RKO (cell line): ENCODE measurements around the gene MARK2.

Experiments used
- DNase-seq: peaks from one replicate; pipeline ENCODE4 v3.0.0-alpha.2; 2016; ENCODE audit warnings: low spot score

Gene MARK2

DNA sequence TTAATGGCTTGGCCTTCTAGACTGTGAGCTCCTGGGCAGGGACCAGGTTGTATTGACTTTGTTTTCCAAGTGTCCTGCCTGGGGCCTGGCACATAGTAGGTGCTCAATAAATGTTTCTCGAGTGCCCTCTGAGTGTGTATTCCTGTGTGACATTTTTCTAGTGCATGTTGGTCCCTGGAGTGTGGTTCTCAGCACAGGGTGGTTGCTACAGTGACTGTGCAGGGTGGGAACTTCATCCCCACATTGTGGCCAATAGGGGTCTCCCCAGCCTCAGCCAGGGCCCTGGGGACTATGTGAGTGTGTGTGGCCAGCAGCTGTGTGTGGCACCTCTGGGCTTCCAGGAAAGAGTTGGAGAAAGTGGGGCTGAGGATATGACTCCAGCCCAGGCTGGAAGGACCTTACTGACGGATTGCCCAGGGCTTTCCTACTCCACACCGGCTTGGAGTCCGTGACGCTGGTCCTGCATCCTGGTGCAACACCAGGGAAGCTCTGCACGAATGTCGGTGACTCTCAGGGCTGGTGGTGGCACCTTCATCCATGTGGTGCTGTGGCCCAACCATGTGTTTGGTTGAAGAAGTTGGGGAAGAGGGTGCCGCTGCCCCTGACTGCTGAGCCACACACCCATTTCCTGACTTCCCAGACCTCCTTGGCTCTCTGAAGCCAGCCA, 9.0 kb upstream of the MARK2 start:
- no peak for DNase-seq

DNA sequence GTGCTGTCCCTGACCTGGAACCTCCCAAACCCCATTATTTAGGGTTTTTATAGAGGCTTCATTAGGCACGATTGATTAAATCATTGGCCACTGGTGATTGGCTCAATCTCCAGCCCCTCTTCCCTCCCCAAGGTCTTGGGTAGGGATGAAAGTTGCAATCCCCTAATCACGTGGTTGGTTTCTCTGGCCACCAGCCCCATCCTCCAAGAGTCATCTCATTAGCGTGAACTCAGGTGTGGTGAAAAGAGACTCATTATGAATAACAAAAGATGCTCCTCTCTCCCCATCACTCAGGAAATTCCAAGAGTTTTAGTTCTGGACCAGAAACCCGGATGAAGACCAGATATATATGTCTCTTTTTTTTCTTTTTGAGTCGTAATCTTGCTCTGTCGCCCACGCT, 7.6 kb upstream of the MARK2 start:
- DNase-seq: no peak

DNA sequence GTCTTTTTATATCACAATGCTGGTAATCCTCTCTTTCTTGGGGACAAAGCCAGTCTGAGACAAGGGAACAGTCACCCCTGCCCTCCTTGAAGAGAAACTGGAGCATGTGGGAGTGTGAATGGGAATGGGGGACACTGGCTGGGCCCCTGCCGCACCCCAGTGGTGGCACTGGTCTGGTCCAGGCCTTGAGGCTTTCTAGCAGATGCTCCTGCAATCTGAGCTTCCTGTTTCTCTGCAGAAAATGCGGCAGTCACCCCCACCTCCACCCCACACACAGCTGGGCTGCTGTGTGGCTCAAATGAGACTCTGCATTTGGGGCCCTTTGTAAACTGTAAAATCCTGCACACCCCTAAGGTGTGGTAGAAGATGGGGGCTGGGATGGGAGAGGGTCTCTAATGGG, 6.6 kb upstream of the MARK2 start:
- no peak for DNase-seq

DNA sequence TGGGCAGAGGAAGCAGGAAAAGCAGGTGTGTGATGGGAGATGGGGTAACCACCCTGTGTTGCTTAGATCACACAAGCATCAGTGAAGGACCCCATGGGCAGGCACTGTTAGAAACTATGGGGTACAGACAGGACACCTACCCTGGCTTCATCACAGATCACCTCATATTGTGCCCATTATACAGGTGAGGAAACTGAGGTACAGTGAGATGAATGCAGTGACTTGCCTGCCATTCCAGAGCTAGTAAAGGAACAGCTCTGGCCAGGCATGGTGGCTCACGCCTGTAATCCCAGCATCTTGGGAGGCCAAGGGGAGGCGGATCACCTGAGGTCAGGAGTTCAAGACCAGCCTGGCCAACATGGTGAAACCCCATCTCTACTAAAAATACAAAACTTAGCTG, 5.9 kb upstream of the MARK2 start:
- no peak for DNase-seq

DNA sequence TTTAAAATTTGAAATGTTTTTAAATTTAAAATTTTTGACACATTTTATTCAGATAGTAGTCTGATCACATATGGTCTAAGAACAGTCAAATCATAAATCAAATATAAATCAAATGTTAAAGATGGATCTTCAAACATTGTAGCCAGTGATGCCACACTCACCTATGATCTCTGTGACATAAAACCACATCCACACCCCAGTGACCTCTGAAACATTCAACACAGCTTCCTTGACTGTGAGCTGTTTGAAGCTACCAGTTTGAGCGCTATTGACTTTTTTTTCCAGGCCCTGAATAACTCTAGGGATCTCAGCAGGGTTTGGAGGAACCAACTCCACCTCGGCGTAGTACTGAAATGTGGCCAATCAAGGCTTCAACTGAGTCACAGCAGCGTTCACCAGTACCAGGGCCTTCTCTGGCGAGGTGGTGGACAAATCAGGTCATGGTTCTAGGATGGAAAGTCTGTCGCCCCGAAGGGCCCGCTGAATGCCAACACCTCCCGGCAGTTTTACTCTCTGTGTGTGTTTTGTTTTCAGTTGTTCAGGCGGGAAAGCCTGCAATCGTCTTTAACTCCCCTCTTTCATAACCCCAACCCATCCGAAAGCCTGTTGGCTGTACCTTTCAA, 4.3 kb upstream of the MARK2 start:
- no peak for DNase-seq

DNA sequence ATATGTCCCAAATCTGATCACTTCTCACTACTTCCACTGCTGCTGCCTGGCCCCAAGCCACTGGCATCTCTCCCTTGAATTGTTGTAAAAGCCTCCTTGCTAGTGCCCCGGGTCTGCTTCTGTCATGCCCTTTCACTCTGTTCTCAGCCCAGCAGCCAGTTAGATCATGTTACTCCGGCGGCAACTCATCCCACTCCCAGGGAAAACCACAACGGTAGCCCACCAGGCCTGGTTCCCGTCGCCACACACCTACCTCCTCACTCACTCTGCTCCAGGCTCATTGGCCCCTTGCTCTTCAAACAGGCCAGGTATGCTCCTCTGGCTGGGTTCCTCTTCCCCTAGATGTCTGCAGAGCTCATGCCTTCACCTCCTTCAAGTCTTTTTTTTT, 3.8 kb upstream of the MARK2 start:
- DNase-seq: no peak

DNA sequence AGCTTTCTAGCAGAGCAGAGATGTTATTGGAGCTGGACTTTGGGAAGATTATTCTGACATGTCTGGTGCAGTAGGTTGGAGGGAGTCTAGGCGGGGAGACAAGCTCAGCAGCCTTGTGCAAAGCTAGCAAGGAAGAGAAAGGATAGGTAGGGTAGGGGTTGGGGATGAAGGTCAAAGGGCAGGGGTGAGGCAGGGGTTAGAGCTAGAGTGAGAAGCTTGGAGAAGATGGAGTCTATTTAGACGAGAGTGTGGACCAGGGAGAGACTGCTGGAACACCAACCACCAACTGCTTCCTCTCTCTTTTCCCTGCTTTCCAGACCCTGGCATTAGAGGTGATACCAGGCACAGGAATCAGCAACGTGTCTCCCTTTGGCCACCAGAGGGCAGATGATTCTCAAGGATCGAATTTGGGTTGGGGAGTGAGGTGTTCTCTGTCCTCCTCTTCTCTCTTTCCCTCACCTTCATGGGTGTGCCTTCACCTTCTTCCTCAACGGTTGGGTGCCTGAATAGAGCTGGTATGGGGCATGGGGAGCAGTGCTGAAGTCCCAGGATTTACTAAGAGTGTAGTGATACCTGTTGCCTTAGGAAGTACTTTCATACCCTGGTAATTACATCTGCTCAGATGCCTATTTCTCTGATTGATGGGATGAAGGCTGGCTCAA, 1.8 kb upstream of the MARK2 start:
- peak; percentile 76 for DNase-seq

DNA sequence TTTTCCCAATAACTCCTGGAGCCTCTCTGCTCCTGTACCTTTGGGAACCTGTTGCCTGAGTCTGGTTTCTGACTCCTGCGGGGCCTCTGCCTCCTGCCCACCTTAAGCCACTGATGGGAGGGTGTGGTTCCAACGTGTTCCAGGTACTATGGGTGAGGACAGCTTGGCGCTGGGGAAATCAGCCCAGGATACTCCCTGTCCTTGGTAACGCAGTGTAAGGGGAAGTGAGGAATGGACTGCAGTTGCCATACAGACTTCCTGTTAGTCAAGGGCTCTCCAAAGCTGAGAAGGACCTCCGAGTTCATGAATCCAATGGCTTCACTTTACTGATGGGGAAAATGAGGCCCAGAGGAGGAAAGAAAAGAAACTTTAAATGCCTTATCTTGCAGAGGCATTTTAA, 1.2 kb upstream of the MARK2 start:
- DNase-seq: no peak

DNA sequence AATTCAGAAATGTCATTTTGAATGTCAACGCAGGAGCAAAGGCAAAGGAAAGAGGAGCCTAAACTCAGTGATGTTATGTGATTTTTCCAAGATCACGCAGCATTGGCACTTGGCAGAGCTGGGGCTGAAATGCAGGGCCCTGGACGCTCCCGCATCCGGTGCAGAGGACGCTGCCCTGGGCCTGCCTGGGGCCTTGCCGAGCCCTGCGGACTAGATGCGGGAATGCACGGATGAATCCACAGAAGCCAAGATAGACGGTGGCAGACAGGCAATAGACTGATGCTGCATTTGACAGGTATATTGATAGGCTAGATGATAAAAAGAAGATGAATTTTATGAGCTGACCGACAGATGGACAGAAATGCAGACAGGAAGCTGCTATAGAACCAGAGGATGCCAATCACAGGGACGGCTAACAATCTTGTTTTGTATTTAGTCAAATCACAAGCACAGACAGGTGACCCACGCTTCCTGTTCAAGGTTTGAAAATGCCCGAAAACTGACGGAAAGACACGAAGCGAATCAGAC, 696 bp upstream of the MARK2 start:
- DNase-seq: no peak

DNA sequence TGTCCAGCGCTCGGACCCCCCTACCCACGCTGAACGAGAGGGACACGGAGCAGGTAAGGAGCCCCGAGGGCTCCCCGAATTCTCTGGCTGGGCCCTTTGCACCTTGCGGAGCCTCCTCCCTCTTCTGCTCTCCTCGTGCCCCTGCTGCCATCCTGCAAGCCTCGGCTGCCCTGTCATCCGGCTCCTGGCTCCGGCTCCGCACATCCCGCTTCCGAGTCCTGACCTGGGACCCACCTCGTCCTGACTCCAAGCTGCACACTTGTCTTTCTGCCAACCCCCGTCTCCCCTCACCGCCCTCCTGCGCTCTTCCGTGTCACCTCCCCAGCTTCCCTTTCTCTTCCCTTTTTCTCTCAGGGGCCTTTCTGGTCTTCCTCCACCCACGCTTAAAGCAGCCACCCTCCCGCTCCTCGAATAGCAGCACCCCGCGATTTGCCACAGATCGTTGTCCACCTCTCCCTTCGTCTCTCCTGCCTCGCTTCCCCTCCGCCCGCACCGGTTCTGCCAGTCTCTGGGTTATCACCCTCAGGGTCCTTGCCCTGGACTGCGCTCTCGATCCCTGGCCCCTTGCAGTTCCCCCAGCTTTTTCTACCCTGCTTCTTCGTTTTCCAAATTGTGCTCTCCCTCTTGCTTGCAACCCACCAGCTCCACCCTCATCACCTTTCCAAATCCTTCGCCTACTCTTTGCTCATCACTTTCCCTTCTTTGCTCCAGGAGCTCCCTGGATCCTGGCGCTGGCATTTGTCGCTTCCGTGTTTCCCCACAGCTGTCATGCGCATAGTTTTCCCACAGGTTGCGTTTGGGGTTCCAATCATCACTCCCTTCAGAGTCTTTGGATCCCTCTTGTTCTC, 822 bp downstream of the MARK2 start:
- DNase-seq: peak; percentile 55

DNA sequence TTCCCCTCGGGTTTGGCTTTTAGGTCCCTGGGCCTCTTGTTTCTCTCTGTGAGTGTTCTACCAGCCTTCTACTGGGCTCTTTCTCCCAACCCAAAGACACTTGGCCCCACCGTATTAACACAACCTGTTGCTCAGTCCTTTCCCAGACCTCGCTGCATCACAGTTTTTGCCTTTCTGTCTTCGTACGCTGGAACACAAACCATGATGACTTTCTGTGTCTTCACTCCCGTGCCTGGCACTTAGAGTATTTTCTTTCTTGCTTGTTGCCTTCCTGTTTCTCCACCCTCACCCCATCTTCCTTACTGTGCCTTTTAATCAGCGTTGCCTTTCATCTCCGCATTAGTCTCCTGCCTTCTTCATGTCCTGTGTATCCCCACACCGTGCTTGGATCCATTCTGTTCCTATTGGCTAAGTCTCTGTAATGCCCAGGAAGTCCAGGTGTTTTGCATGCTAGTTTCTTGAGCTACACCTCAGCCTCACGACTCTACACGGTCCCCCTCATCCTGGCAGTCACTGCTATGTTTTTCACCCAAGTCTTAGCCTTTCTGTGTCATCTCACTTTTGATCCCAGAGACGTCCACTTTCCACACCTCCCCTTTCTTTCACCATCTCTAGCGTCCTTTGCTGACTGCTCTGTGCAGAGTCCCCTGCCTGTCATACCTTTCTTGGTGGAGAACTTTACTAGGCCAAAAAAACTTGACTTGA, 1.6 kb downstream of the MARK2 start:
- no peak for DNase-seq

DNA sequence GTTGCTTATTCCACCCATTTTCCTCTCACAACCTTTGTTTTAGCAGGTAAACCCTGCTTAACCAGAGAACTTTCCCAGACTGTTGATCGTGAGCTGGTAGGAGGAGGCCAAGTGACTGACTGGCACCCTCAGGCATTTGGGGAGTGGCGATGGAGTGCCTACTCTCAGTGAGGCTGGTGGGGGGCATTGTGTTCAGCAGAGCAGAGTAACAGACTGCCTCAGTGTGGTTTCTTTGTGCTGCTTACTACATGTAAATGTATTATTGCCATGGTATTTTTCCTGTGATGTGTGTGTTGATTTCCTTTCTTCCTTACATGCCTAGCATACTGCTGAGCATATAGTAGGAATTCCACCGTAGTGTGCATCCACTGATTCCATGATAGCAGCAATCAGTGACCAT, 2.6 kb downstream of the MARK2 start:
- peak; percentile 59 for DNase-seq

DNA sequence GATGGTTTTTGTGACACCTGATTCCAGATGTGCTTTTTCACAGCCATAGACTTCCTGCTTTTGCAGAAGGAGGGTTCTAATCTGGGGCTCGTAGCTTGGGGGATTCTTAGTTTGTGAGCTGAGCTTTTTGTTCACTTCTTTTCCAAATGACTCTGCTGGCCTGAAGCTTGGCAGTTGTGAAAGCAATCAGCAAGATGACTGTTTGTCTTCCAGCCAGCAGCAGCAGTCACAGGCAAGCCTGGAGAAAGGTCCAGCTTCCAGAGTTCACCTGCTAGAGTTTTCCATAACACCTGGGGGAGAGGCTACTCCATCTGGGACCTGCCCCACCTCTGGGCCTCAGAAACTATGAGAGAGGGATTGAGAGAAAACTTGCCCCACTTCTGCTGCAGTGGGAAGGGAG, 4.1 kb downstream of the MARK2 start:
- DNase-seq: no peak

DNA sequence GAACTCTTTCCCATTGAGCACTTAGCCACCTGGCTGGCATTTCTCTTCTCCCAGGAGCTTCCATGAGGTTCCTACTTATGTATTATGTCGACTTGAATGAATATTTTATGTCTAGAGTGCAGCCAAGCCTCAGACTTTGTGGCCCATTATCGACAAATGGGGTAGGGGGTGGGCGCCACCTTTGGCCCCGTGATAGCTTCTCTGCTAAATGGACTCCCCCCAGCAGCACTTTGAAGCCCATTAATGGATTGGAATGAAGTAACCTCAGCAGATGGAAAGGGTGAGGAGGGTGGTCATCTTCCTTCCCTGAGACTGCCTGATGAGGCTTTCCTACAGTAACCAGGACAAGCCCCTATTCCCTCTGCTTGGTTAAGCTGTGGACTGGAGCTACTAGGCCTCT, 5.9 kb downstream of the MARK2 start:
- DNase-seq: no peak

DNA sequence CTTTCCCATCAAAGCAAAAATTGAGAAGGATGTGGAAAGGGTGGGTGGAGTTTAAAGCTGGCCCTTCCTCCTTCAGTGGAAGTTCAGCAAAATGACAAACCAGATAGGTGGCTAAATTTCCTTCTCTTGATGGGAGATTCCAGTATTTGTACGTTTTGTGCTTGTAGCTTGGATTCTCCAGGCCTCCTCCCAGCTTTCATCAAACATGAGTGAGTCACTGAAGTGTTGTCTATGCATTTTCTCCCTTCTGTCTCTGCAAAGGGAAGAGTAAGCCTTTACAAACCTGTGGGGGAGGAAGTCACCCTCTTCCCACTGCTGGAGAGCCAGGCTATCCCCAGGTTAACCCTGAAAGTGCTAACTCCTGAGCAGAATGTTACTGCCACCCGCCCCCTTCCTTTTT, 6.4 kb downstream of the MARK2 start:
- no peak for DNase-seq

DNA sequence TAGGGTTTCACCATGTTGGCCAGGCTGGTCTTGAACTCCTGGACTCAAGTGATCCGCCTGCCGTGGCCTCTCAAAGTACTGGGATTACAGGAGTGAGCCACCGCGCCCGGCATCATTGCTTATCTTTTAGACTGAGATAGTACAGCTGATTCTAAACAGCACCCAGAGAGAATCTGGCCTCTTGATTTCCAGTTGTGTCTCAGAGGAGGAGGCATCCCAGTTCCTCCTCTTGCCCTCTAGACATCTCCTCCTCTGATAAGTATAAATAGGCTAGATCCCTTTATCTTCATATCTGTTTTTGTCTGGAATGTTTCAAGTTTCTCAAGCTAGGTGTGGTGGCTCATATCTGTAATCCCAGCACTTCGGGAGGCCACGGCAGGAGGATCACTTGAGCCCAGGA, 7.0 kb downstream of the MARK2 start:
- no peak for DNase-seq

DNA sequence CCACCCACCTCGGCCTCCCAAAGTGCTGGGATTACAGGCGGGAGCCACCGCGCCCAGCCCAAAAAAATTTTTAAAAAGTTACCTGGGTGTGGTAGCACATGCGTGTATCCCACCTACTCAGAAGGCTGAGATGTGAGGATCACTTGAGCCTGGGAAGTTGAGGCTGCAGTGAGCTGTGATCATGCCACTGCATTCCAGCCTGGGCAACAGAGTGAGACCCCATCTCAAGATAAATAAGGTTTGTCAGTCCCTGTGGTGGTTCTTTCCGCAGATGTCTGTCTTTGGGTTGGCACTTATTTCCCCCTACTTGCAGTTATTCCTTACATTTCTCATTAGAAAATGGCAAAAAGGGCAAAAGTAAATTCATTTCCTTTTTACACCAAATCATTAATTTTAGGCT, 8.0 kb downstream of the MARK2 start:
- DNase-seq: no peak

DNA sequence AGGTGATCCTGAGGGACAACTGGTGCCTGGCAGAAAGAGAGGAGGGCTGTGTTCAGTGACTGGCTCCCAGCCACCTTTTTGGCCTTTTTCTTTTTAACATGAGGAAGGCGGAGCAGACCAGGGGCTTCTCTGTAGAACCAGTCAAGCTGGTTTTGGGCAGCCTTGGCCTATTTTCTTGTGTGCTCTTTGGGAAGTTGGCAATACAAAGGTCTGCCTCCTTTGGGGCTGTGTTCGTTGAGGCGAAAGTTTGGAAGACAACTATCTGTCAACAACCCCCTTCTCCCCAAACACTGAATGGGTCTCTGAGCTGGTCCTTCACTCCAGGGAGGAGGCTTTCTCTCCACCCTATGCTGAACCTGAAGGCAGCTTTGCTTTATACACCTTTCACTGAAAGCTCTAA, 8.5 kb downstream of the MARK2 start:
- DNase-seq: no peak

DNA sequence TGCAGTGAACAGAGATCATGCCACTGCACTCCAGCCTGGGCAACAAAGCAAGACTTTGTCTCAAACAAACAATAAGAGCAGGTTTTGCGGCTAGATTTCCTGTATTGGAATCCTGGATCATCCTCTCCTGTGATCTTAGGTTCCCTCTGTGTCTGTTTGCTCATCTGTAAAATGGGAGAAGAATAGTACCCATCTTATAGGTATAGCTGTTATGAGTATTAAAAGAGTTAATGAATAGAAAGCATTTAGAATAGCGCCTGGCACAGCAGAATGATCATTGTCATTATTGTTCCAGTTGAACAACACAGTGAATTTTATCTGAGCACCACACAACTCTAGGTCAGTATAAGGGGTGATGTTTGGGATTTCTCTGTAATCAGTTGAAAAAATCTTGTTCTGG, 10.8 kb downstream of the MARK2 start:
- no peak for DNase-seq

DNA sequence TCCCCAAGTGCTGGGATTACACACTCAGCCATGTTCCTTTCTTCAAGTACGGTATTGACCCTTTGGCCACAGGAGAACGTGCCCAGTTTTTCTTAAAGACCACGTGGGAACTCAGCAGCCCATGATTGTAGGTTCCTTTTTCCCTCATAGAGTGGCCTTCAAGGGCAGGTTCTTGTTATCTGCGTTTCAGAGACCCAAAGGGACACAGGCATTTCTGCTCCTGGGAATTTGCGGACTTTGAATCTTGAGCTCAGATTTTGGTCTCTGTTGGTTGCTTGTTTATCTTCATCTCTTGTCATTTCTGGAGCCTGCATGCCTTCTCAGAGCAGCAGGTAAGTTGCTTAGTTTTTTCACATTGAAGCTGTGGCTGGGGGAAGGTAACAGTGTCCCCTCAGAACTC, 12.0 kb downstream of the MARK2 start:
- DNase-seq: no peak

DNA sequence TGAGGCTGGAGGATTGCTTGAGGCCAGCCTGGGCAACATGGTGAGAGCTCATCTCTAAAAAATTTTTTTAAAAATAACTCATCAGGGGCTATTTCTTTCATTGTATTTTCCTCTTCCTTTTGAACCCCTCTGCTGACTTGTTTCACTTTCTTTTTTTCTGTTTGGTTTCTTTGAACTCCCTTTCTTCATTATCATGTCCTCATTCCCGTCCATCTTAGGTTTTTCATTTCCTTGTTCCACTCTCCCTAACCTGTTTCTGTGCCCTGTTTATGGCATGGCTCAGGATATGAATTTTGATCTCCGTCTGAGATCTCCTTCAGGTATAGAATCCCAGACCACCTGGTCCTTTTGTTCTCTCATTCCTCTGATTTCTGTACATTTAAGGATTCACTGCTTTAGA, 12.5 kb downstream of the MARK2 start:
- DNase-seq: no peak

DNA sequence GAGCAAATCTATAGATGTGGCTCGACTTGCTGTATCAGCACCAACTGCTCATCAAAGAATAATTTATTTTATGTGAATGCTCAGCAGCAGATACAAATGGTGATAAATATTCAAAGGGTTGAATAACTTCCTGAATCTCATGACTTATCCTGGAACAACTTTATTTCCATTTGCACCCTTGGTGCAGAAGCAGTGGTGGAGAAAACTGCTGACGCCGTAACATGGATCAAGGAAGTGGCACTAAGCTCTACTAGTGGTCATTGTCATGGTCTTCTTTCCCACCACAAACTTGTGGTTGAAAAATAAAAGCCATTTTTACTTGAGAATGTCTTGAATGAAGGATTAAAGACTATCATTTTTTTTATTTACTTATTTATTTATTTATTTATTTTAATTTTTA, 14.6 kb downstream of the MARK2 start:
- no peak for DNase-seq
